Left lung (tissue), 10 donors: ENCODE measurements around the gene TBL3. TPM values are rescaled to one million over a fixed set of nuclear protein-coding genes. Genes with fewer than 3 reads are reported as not detected.
A peak's percentile ranks its signal among the peaks of the same experiment; 100 is the strongest.

Experiments used
- ATAC-seq: fragments of 200-7000 bp; cut with Tn5 transposase; one replicate; pipeline ENCODE4 v1.9.1; 2020; ENCODE audit warnings: moderate library complexity
- DNase-seq, 4 donors: peaks; one replicate each; pipeline ENCODE4 v3.0.0-alpha.2; 2013 to 2020
- H3K27ac ChIP-seq, 2 donors: fragments of 200-600 bp; sonication (generic) in 1 of 2; one replicate each; pipeline versions ENCODE4 v1.5.0 to v1.8.0; 2020 to 2021
- H3K27me3 ChIP-seq, 2 donors: fragments of 200-600 bp; sonication (generic) in 1 of 2; one replicate each; pipeline versions ENCODE4 v1.5.0 to v1.8.0; 2020 to 2021
- H3K36me3 ChIP-seq, 2 donors: fragments of 200-600 bp; sonication (generic) in 1 of 2; one replicate each; pipeline versions ENCODE4 v1.5.0 to v1.8.0; 2020 to 2021
- H3K4me1 ChIP-seq, 2 donors: fragments of 200-600 bp; one replicate each; pipeline ENCODE4 v1.8.0; 2021
- H3K4me3 ChIP-seq, 2 donors: fragments of 200-600 bp; sonication (generic) in 1 of 2; one replicate each; pipeline versions ENCODE4 v1.5.0 to v1.8.0; 2020 to 2021; ENCODE audit warnings: mild to moderate bottlenecking in 1 of 2
- H3K9me3 ChIP-seq, 2 donors: fragments of 200-600 bp; sonication (generic) in 1 of 2; one replicate each; pipeline versions ENCODE4 v1.5.0 to v1.8.0; 2020 to 2021
- CTCF ChIP-seq, 2 donors: fragments of 200-600 bp; sonication (generic) in 1 of 2; IDR thresholded peaks; one replicate each; pipeline versions ENCODE4 v1.5.0 to v1.8.0; 2021; ENCODE audit warnings: antibody characterized with exemption in 2 of 2
- intact Hi-C, 2 donors: fragments of 100-400 bp; cut with DNase I; formaldehyde crosslinking; loops; one replicate each; pipeline versions ENCODE4 v1.11.2 to v1.14.2; 2022
- polyA plus RNA-seq, 6 donors: library from polyadenylated mRNA; unstranded; fragments of 120-200 nt; gene quantifications; one replicate each; pipeline ENCODE4 v1.2.1, GENCODE V29; 2013; ENCODE audit not compliant: insufficient read length in 6 of 6
- total RNA-seq, 2 donors: library from RNA; stranded (reverse); fragmentation: NEBNext Ultra II Directional; extraction: Animal tissue kit (Norgen Biotek cat#: 25700); gene quantifications; one replicate each; pipeline ENCODE4 v1.2.1, GENCODE V29; 2021
- donor health status: DM: no; HTN: yes; CAD: no.
- donor health status: DM: no; HTN: no; CAD: no.

The TBL3 gene
- total and polyA plus RNA-seq, 8 donors, result 25.8 to 38.8 (median 31.0) TPM

- TF ChIP-seq CTCF (IDR thresholded peaks at IDR 0.05), result no peak
- peak overlapping the region in 1 of 2 donors; percentile 16 for H3K4me3 ChIP-seq
- ATAC-seq, result no peak
Measured at GRCh38 chr16:1990101-1990350, 18.2 kb downstream of the TBL3 start.

GRCh38 chr16:1990351-1991134 is 18.7 kb downstream of the TBL3 start:
- ATAC-seq (peak; percentile 5), DNase-seq (peak in 2 of 4 donors; percentile 32 to 79)
- peaks cover 29 to 41% of the 10 kb centered on the region in 2 donors for H3K27me3 ChIP-seq
- H3K27ac ChIP-seq, result no peak overlapping the region
- peaks cover 0 to 19% of the 10 kb centered on the region in 2 donors for H3K36me3 ChIP-seq
- peak overlapping the region in 1 of 2 donors; percentile 16 for H3K4me3 ChIP-seq
- intact Hi-C loops, result no loop called here
- H3K9me3 ChIP-seq, result peaks cover 0 to 5% of the 10 kb centered on the region in 2 donors
- TF ChIP-seq CTCF (IDR thresholded peaks at IDR 0.05), result no peak
- peaks cover 18 to 41% of the 10 kb centered on the region in 2 donors for H3K4me1 ChIP-seq

More at GRCh38 chr16:1990101-1990350, 18.2 kb downstream of the TBL3 start:
- H3K27me3 ChIP-seq, result peaks cover 29 to 41% of the 10 kb centered on the region in 2 donors
- no peak for DNase-seq
- peaks cover 23 to 46% of the 10 kb centered on the region in 2 donors for H3K4me1 ChIP-seq
- peaks cover 0 to 24% of the 10 kb centered on the region in 2 donors for H3K36me3 ChIP-seq
- intact Hi-C loops, result no loop called here
- peaks cover 0 to 5% of the 10 kb centered on the region in 2 donors for H3K9me3 ChIP-seq
- H3K27ac ChIP-seq, result no peak overlapping the region

DNA sequence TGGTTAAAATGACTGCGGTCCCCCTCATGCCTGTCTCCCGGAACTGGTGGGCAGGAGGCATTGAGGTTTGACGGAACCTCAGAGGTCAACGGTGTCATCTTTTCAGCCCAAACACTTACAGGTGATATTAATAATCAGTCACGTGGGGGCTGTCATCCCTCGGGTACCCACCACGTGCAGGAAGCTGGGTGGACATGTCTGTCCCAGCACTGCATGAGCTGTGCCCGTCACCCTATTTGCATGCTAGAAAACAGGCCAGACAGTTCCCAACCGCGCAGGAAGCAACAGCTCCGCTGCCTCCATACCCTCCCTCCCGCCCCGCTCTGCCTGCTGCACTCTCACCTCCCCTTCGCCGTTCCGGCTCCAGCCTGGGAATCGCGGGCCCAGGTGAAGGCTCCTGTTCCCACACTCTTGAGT is 19.3 kb downstream of the TBL3 start:
- TF ChIP-seq CTCF (IDR thresholded peaks at IDR 0.05), result no peak
- Histone ChIP-seq H3K4me3 (peak overlapping the region in 1 of 2 donors; percentile 46), H3K9me3 (peaks cover 0 to 5% of the 10 kb centered on the region in 2 donors), H3K27ac (no peak overlapping the region), H3K27me3 (peaks cover 29 to 41% of the 10 kb centered on the region in 2 donors), H3K36me3 (peaks cover 0 to 13% of the 10 kb centered on the region in 2 donors), H3K4me1 (peaks cover 17 to 37% of the 10 kb centered on the region in 2 donors)
- intact Hi-C loops, result no loop called here
- DNase-seq (peak in 1 of 4 donors; percentile 79), ATAC-seq (peak; percentile 2)

GRCh38 chr16:1991588-1991947 is 19.7 kb downstream of the TBL3 start:
- H3K27me3 ChIP-seq, result peaks cover 29 to 41% of the 10 kb centered on the region in 2 donors
- H3K27ac ChIP-seq, result peak overlapping the region in 1 of 2 donors; percentile 66
- DNase-seq (no peak), ATAC-seq (no peak)
- TF ChIP-seq CTCF (IDR thresholded peaks at IDR 0.05), result no peak
- intact Hi-C loops, result no loop called here
- H3K36me3 ChIP-seq, result peaks cover 0 to 8% of the 10 kb centered on the region in 2 donors
- H3K4me1 ChIP-seq, result peaks cover 17 to 37% of the 10 kb centered on the region in 2 donors
- H3K4me3 ChIP-seq, result peak overlapping the region; percentile 38 to 46
- H3K9me3 ChIP-seq, result peaks cover 0 to 5% of the 10 kb centered on the region in 2 donors

GRCh38 chr16:1991948-1992703 is 20.3 kb downstream of the TBL3 start:
- Histone ChIP-seq H3K27me3 (peaks cover 29 to 41% of the 10 kb centered on the region in 2 donors), H3K4me3 (peak overlapping the region; percentile 38 to 46), H3K4me1 (peaks cover 17 to 37% of the 10 kb centered on the region in 2 donors), H3K9me3 (peaks cover 0 to 5% of the 10 kb centered on the region in 2 donors), H3K27ac (peak overlapping the region in 1 of 2 donors; percentile 66), H3K36me3 (peaks cover 0 to 5% of the 10 kb centered on the region in 2 donors)
- peak; percentile 89 for ATAC-seq
- no peak for TF ChIP-seq CTCF (IDR thresholded peaks at IDR 0.05)
- intact Hi-C loops, result no loop called here
- DNase-seq, result peak in 3 of 4 donors; percentile 87 to 99 (median 97)
